ENCODE data around the gene LDB3. TPM values are rescaled to one million over a fixed set of nuclear protein-coding genes. Genes with fewer than 3 reads are reported as not detected.

Gene LDB3
- total and polyA plus RNA-seq, 2 of the 8 experiments (the other 6 are each of a cell fraction or from before 2014, with no cell fraction given) = 0.20 to 0.43 TPM

GRCh38 chr10:86671985-86672710 is 3.8 kb downstream of the LDB3 start:
- no peak overlapping the region for H3K4me2 ChIP-seq (ENCODE audit: insufficient read depth in 1 of 2, low read depth in 2 of 2, low read length in 2 of 2)
- H3K79me2 ChIP-seq (ENCODE audit: control insufficient read depth in 1 of 2, insufficient read depth in 2 of 2, low read length in 2 of 2) = no peaks in the 10 kb centered on the region
- H2BK5ac ChIP-seq (ENCODE audit: low read depth, low read length) = no peak overlapping the region
- ChIA-PET POLR2A (ENCODE audit: partially characterized antibody) (interaction anchor here (1.1 kb wide), 1 partner anchor 28 kb away, joined by 3 read pairs; no protein-coding TSS in a partner anchor), CTCF (ENCODE audit: partially characterized antibody) (interaction anchor here (0.9 to 4.9 kb wide), 8 partner anchors 9 to 273 kb away, joined by 3 to 50 read pairs (median 6); no protein-coding TSS in a partner anchor)
- no peak overlapping the region for H2BK120ac ChIP-seq (replicated peaks; ENCODE audit: low read depth, low read length)
- no peak overlapping the region; a peak in 2 of 8 replicates for H3K4me3 ChIP-seq (ENCODE audit: extremely low read depth in 1 of 4, insufficient read depth in 2 of 4, low read depth in 3 of 4, low read length in 4 of 4)
- no peaks in the 10 kb centered on the region for H3K36me3 ChIP-seq (ENCODE audit: control insufficient read depth in 2 of 4, insufficient read depth in 4 of 4, low read length in 3 of 4)
- DNase-seq (ENCODE audit: low read depth in 1 of 2, low spot score in 2 of 2) (no peak), FAIRE-seq (no peak)
- H3K23ac ChIP-seq (ENCODE audit: insufficient read length) = no peak overlapping the region
- no peaks in the 10 kb centered on the region for H3K9me3 ChIP-seq (ENCODE audit: insufficient read depth in 2 of 2, low read depth in 1 of 2, low read length in 1 of 2)
- peak overlapping the region; percentile 71; the same call in 1 of the 2 replicates for H3K18ac ChIP-seq (ENCODE audit: extremely low read depth, low read length)
- H3K23me2 ChIP-seq (ENCODE audit: low read depth, low read length) = no peaks in the 10 kb centered on the region
- peak overlapping the region; percentile 61; the same call in 1 of the 2 replicates for H2BK20ac ChIP-seq (ENCODE audit: low read length)
- no peak overlapping the region for H3K4ac ChIP-seq (replicated peaks; ENCODE audit: insufficient read length, low read depth, low read length)
- H4K5ac ChIP-seq (ENCODE audit: insufficient read length, low read depth, low read length) = no peak overlapping the region
- H2AK5ac ChIP-seq (ENCODE audit: low read depth, low read length) = no peak overlapping the region
- no peak overlapping the region for H3K56ac ChIP-seq (replicated peaks; ENCODE audit: insufficient read length, low read depth, low read length)
- H2BK15ac ChIP-seq (ENCODE audit: low read length) = no peak overlapping the region
- H4K8ac ChIP-seq (ENCODE audit: extremely low read depth, insufficient read depth, low read length) = 0 out of 2 replicates have a peak overlapping the region, but pooled peaks have one; percentile 9
- no peak overlapping the region for H3K27ac ChIP-seq (ENCODE audit: low read depth, low read length)
- no peak overlapping the region for H3K14ac ChIP-seq (ENCODE audit: insufficient read length)
- no peak overlapping the region for H3K9ac ChIP-seq (replicated peaks in 1 of 4; ENCODE audit: extremely low read depth in 1 of 4, low read depth in 3 of 4, low read length in 3 of 4)
- H4K91ac ChIP-seq (replicated peaks; ENCODE audit: insufficient read length, low read length) = no peak overlapping the region
- H2BK12ac ChIP-seq (ENCODE audit: low read depth, low read length) = peak overlapping the region; percentile 33; the same call in 1 of the 2 replicates
- peaks cover 3 to 43% (median 25%) of the 10 kb centered on the region in 4 experiments for H3K4me1 ChIP-seq (replicated peaks in 1 of 4; ENCODE audit: control insufficient read depth in 3 of 4, insufficient read depth in 4 of 4, low read length in 3 of 4)
- H3K27me3 ChIP-seq (replicated peaks in 1 of 4; ENCODE audit: control insufficient read depth in 3 of 4, extremely low read depth in 1 of 4, insufficient read depth in 3 of 4, low read length in 3 of 4) = no peaks in the 10 kb centered on the region
- no peaks in the 10 kb centered on the region for H4K20me1 ChIP-seq (replicated peaks in 1 of 2; ENCODE audit: control insufficient read depth in 1 of 2, insufficient read depth in 2 of 2, low read length in 2 of 2)
- 73% methylated on average over 12 of the region's 12 CpGs; no CpG with 5 or more reads in 1 of the 2 experiments for WGBS, 2 experiments (ENCODE audit: extremely low coverage in 1 of 2, insufficient coverage in 1 of 2, insufficient read length in 1 of 2, insufficient replicate concordance in 2 of 2, low coverage in 1 of 2, low lambda C conversion rate in 2 of 2, missing lambda C conversion rate in 1 of 2)
- 0 out of 2 replicates have a peak overlapping the region, but pooled peaks have one; percentile 89 for H2AFZ ChIP-seq (ENCODE audit: low read length)
- H3K79me1 ChIP-seq (ENCODE audit: low read depth, low read length) = no peaks in the 10 kb centered on the region
- TF ChIP-seq CREB1 (IDR thresholded peaks at IDR 0.05) (no peak), ASH2L (IDR thresholded peaks at IDR 0.05; ENCODE audit: low read length) (no peak), MAX (IDR thresholded peaks at IDR 0.05) (no peak), GABPA (IDR thresholded peaks at IDR 0.05; ENCODE audit: borderline replicate concordance, insufficient read depth, low read length) (no peak), E2F6 (IDR thresholded peaks at IDR 0.05) (no peak)

All from H1 (cell line).